HG03354 (cell line): ENCODE data around the gene RIC1.
"Not testable (repeated sequence)": the region's sequence is repeated elsewhere in the genome, so short reads cannot be mapped to it uniquely, and the experiment has no call there.

Experiments used
- ATAC-seq: cut with Tn5 transposase; IDR thresholded peaks from one replicate; pipeline ENCODE4 v1.9.1; 2021; ENCODE audit warnings: mild to moderate bottlenecking; ENCODE audit not compliant: unreplicated experiment, poor library complexity, severe bottlenecking

The RIC1 gene

DNA sequence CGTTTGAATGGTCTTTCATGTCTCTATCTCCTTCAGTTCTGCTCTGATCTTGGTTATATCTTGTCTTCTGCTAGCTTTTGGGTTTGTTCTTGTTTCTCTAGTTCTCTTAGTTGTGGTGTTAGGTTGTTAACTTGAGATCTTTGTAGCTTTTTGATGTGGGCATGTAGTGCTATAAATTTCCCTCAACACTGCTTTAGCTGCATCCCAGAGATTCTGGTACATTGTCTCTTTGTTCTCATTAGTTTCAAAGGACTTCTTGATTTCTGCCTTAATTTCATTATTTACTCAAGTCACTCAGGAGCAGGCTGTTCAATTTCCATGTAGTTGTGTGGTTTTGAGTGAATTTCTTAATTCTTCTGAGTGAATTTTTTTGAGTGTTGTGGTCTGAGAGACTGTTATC, 33.9 kb downstream of the RIC1 start:
- not testable (repeated sequence) for ATAC-seq

DNA sequence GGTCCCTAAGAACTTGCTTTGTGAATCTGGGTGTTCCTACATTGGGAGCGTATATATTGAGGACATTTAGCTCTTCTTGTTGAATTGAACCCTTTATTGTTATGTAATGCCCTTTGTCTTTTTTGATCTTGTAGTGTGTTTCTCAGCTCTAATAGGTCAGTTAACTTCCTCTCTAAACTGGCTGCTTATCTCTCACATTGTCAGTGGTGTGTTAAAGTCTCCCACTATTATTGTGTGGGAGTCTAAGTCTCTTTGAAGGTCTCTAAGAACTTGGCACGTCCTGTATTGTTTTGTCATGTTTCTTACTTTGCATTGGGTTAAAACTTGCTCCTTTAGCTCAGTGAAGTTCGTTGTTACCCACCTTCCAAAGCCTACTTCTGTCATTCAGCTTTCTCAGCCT, 36.2 kb downstream of the RIC1 start:
- no peak for ATAC-seq

DNA sequence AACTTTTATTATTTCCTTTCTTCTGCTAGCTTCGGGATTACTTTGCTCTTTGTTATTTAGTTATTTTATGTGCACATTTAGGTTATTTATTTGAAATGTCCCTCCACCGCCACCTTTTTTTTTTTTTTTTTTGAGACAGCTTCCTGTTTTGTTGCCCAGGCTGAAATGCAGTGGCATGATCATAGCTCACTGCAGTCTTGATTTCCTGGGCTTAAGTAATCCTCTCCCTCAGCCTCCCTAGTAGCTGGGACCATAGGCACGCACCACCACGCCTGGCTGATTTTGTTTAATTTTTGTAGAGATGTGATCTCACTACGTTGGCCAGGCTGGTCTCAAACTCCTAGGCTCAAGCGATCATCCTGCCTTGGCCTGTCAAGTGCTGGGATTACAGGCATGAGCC, 38.5 kb downstream of the RIC1 start:
- no peak for ATAC-seq

DNA sequence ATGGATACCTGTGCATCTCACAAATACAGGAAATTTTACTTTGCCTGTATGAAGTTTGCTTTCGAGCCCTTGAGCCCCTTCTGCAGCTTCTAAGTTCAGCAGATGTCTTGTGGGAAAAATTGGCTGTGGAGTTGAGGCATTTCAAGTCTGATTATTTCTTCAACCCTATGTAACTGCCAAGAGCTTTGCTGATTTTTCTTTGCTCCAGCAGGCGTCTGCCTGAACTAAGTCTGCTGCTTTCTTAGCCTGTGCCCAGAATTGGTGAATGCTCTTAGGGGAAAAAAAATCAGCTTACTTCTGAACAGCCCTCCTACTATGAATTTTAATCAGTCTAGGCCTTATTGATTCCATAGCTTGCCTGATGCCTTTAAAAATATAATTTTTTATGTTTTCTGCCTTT, 41.2 kb downstream of the RIC1 start:
- no peak for ATAC-seq

DNA sequence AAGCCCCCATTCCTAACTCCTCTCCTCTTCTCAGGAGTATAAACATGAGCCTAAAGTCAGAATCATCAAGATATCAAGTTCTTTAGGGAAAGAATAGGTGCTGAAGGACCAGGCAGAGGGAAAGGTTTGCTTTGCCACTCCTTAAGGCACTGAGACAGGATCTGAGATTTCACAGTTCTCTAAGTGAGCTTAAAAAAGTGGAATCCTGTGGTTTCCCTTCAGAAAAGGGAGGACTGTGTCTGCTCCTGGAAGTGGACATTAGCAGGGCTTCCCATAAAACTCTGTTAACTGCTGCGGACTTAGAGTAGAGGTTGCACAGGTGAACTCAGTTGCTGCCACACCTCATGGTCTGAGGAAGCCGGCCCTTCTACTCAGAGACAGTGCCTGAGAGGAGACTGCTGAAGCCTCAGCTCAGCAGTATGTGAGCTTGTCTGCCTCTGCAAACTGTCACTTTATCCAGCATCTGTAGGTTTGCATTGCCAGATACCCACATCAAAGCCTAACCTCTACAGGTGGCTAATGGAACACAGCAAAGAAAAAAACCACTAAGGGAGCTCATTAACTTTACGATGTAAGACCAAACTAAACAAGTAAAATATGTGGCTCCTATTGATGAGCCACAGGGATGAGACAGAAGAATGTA, 42.9 kb downstream of the RIC1 start:
- no peak for ATAC-seq

DNA sequence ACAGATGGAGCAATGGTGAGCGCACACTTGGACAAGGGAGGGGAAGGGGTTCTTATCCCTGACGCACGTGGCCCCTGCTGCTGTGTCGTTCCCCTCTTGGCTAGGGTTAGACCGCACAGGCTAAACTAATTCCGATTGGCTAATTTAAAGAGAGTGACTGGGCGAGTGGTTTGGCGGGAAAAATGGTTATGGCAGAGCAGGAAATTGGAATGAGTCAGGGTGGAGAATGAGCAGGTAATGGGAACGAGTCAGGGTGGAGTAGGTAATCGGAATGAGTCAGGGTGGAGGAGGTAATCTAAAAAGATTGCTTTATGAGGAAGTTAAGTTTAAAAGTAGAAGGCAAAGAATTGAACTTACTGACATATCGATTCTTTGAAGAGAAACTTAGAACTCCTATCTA, 46.1 kb downstream of the RIC1 start:
- ATAC-seq, result not testable (repeated sequence)

DNA sequence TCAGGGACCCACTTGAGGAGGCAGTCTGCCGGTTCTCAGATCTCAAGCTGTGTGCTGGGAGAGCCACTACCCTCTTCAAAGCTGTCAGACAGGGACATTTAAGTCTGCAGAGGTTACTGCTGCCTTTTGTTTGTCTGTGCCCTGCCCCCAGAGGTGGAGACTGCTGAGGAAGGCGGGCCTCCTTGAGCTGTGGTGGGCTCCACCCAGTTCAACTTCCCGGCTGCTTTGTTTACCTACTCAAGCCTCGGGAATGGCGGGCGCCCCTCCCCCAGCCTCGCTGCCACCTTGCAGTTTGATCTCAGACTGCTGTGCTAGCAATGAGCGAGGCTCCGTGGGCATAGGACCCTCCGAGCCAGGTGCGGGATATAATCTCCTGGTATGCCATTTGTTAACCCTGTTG, 54.7 kb downstream of the RIC1 start:
- not testable (repeated sequence) for ATAC-seq

DNA sequence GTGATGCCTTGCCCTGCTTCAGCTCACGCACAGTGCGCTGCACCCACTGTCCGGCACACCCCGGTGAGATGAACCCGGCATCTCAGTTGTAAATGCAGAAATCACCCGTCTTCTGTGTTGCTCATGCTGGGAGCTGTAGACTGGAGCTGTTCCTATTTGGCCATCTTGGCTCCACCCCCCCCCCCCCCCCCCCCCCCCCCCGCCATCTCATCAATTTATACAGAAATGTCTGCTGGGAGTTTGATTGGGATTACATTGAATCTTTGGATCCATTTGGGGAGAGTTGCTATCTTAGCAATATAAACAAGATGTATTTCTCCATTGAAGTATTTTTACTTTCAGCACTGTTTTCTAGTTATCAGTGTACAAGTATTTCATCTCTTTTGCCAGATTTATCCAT, 55.2 kb downstream of the RIC1 start:
- no peak for ATAC-seq

DNA sequence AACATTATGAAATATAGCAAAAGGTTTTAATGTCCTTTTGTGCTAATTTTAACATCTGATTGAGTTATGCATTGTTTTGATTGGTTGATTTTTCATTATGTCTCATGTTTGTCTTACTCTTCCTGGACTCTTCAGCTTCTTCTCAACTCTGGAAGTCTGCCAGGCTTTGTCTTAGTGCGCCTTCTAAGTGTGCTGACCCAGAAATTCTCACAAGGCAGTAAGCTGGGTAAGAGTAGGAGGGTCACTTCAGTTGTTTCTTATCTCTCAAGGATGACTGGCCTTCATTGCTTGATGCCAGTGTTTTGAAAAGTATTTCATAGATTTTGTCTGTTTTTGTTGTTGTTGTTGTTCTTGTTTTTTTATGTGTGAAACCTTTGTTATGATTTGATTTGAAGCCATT, 59.2 kb downstream of the RIC1 start:
- ATAC-seq, result no peak

DNA sequence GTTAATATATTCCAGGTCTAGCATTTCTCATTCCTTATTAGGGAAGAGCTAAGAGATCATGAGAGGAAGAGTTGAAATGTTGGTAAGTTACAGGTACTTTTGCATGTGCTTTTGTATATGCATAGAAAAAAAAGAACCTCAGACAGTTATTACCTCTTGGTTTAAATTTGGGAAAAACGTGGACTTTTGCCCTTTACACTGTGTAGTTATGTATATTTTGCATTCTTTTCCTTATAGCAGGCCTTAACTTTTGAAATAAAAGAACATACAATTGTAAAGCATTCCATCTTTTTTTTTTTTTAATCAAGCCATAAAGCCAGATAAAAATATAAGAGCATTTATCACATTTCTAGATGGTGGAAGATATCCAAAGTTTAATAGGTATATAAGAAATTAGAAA, 61.4 kb downstream of the RIC1 start:
- no peak for ATAC-seq

DNA sequence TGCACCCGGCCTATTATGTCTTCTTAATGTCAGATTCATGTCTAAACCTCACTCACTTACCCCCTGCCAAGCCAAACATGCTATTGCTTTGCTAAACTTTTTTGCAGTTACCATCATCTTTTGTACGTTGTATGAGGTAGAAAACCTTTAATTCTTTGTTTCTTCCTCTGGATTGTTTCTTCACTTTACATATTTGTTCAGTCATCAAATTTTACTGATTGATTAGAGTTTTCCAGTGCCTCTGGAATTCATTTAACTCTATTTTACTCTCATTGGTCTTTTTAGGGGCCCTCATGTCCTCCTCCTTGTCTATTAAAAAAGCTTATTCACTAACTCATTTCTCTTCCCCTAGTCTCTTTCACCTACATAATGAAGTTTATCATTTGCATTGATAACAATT, 67.0 kb downstream of the RIC1 start:
- ATAC-seq, result no peak

DNA sequence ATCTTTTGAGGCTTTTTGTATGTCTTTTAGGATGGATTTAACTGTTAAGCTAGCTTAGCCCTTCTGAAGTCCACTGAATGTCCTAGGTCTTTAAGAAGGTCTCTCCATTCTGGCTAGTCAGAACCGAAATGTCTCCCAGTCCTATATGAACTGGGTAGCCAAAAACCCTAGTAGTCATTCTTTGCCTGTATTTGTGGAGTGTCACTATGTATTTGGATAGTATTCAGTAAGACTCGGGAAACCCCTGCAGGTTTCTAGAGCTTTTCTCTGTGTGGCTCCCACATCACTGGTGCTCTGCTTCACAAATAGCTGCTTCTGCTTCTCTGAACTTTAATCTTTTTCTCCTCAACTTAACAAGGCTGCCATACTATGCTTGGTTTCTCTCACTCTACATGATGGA, 68.0 kb downstream of the RIC1 start:
- ATAC-seq, result peak; percentile 60

DNA sequence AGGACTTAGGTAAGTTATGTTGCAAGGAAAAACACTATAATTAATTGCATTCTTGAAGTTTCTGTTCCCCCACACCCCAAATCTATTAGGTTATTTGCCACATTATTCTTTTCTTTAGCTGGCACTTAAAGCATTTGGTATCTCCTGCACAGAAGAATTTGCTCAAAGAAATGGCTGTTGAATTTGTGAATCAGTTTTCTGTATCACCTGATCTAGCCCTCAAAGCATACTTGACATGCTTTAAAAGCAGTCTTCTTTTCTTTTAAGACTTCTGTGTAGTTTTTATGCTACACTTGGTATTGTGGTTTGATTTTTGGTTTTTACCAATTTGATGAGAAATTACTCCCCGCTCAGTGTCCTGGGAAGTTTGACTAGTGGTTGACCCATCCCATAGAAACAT, 69.1 kb downstream of the RIC1 start:
- no peak for ATAC-seq

DNA sequence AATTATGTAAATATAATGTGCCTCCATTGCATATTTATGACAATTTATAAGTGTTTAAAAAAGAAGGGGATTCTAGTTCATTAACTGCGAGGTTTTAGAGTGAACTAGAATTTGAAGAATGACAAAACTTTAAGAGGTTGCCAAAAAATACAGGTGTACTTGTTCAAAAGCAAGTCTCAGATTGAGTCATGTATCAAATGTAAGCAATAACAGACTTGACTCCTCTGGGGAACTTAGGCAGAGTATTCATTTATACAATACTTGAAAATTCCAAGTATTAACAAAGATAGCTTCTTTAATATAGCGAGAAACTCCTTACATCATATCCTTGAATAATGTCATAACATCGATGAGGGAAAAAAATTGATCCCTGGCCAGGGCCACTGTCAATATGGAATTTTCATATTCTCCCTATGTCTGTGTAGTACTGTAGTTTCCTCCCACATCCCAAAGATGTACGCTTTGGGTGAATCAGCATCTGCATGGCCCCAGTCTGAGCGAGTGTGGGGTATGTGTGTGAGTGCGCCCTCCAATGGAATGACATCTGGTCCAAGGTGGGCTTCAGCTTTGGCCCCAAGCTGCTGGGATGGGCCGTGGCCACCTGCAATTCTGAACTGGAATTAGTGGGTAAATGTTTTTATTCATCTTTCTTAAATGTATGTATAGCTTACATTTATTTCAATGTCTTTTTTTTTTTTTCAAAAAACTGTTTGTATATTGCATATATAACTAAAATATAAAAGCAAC, 70.1 kb downstream of the RIC1 start:
- no peak for ATAC-seq

DNA sequence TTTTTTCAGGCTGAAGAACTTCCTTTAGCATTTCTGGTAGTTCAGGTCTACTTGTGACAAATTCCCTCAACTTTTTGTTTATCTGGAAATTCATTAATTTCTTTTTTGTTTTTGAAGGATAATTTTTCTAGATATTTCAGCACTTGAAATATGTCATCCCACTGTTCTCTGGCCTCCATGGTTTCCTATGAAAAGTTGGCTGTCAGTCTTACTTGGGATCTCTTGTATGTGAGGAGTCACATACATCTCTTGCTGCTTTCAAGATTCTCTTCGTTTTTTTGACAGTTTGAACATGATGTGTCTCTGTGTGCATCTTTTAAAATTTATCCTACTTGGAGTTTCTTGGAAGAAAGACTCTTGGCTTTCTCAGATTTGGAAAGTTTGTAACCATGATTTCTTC, 79.5 kb downstream of the RIC1 start:
- no peak for ATAC-seq

DNA sequence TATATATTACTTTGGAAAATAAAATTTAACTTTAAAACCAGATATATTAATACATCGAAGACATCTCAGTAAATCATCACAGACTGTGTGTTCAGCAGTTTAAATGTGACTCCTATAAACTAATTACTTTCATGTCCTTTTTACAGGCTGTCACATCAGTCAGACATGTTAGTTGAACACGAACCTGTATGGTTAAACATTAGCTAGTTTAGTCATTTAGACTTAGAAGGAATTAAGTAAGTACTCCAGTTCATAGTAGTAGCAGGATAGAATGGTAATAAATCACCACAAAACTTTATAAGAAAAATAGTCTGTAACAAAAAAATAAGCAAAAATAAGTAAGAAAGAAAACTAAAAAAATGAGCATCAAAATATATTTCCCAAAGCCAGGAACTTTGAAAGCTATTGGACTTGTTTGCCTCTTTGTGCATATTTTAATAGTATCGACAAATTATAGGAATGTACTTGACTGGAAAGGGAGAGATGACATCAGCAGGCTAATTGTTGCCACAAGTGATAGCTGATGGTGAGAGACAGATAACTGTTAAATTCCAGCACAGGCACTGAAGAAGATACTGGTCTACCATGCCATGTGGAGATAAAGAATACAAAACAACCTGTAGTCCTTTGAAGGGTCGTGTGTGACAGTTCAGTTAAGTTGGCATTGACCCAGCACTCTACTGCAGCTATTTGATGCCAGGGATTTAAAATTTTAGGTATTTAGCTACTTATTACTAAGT, 83.9 kb downstream of the RIC1 start:
- ATAC-seq, result peak; percentile 50

DNA sequence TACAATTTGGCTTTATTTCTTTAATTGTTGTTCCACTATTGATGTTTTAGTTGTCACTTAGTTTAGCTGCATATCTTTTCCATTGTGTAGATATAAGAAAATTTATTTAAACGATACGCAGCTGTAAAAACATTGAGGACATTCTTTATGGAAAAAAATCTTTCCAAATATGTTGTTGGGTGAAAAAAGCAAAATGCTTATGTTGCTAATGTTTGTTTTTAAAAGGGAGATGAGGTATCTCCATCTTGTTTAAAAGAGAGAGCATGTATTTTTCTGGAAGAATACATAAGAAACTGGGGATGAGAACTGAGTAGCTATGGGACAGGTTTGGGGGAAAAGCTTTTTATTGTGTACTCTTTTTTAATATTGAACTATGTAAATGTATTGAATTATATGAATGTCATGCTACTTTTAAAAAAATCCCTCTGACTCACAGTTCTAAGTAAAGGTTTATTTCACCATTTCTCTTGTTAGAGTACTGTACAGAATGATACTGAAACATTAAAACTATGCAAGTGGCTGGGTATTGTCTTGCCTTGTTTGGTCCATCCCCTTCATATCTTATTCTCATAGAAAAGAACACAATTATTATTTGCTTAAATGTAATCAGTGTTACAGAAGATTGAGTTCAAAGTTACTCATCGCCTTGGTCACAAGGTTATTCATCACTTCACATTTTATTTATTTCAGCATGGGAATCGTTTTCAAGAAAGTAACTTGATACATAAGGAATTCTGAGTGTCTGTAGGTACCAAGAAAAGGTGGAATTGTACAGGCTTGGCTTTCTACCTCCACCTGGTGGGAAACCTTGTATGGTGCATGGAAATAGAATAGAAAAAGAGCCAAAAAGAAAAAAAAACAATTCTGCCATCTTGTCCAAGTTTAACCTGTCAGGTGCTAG, 85.8 kb downstream of the RIC1 start:
- ATAC-seq, result no peak

DNA sequence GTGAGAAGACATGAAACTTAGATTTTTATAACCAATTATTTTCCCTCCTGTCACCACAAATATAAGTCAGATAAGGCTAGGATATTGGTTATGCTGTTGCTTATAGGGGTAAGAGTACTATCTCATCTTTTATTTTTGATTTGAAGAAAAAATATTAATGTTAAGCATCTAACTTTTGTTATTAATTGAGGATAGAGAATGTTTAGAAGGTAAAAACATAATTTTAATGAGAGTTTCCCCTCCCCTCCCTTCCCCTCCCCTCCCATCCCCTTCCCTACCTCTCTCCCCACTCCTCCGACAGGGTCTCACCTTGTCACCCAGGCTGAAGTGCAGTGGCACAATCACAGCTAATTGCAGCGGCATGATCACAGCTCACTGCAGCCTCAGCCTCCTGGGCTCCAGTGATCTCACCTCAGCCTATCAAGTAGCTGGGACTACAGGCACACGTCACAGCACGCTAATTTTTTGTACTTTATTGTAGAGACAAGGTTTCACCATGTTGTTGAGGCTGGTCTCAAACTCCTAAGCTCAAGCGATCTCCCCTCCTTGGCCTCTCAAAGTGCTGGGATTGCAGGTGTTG, 86.7 kb downstream of the RIC1 start:
- ATAC-seq, result no peak

DNA sequence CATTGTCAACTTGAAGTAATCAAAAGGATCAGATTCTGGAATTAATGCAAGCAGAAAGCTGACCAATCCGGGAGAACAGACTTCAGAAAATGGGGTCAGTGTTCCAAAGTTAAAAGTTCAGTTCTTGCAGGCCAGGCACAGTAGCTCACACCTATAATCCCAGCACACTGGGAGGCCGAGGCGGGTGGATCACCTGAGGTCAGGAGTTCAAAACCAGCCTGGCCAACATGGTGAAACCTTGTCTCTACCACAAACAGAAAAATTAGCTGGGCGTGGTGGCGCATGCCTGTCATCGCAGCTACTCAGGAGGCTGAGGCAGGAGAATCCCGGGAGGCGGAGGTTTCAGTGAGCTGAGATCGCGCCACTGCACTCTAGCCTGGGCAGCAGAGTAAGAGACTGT, 88.5 kb downstream of the RIC1 start:
- ATAC-seq, result not testable (repeated sequence)
